ENCODE results near the gene KLHL29. TPM values are rescaled to one million over a fixed set of nuclear protein-coding genes. Genes with fewer than 3 reads are reported as not detected.

The KLHL29 gene
- total RNA-seq, 1 experiment from 2014 or later, result 2.4 TPM

- Histone ChIP-seq H3K4me1 (ENCODE audit: insufficient read depth, low read length) (no peaks in the 10 kb centered on the region), H3K56ac (ENCODE audit: insufficient read length, low read depth, low read length) (no peak overlapping the region), H3K18ac (ENCODE audit: insufficient read length, low read depth, low read length) (no peak overlapping the region), H2BK120ac (ENCODE audit: low read depth, low read length, poor library complexity, severe bottlenecking) (no peak overlapping the region), H3T11ph (ENCODE audit: low read length) (no peak overlapping the region), H3K4ac (ENCODE audit: low read depth, low read length) (no peak overlapping the region), H2BK12ac (ENCODE audit: insufficient read length, low read depth, low read length) (no peak overlapping the region), H3K27me3 (ENCODE audit: insufficient read depth, low read length) (no peaks in the 10 kb centered on the region), H3K79me2 (ENCODE audit: insufficient read depth, low read length) (no peaks in the 10 kb centered on the region), H2BK20ac (ENCODE audit: low read depth, low read length, poor library complexity, severe bottlenecking) (no peak overlapping the region), H2BK5ac (ENCODE audit: insufficient read length, low read length) (no peak overlapping the region), H3K79me1 (ENCODE audit: insufficient read depth, low read depth, low read length, poor library complexity, severe bottlenecking) (no peaks in the 10 kb centered on the region), H2BK15ac (ENCODE audit: low read depth, low read length) (no peak overlapping the region), H3K23me2 (ENCODE audit: insufficient read length, low read depth, low read length, poor library complexity, severe bottlenecking) (no peaks in the 10 kb centered on the region), H3K14ac (ENCODE audit: insufficient read depth, low read length) (no peak overlapping the region), H2AFZ (ENCODE audit: low read length) (no peak overlapping the region), H3K9ac (ENCODE audit: extremely low read depth, insufficient read length, low read length) (no peak overlapping the region), H3K9me3 (ENCODE audit: control insufficient read depth, low read depth, low read length) (no peaks in the 10 kb centered on the region), H3K4me2 (ENCODE audit: insufficient read depth, insufficient read length, low read length) (no peak overlapping the region), H4K5ac (ENCODE audit: insufficient read length, low read depth, low read length) (no peak overlapping the region), H4K91ac (ENCODE audit: insufficient read length, low read depth, low read length) (no peak overlapping the region), H4K8ac (replicated peaks; ENCODE audit: insufficient read length, low read depth, low read length) (no peak overlapping the region), H3K23ac (ENCODE audit: insufficient read length, low read depth, low read length) (no peak overlapping the region), H4K20me1 (ENCODE audit: control insufficient read depth, insufficient read depth, insufficient read length) (no peaks in the 10 kb centered on the region), H2AK5ac (ENCODE audit: insufficient read length, low read length) (no peak overlapping the region), H3K27ac (ENCODE audit: insufficient read length, low read depth, low read length) (no peak overlapping the region)
- H3K27me3 Mint-ChIP-seq (ENCODE audit: low read depth), result no peaks in the 10 kb centered on the region; the same call in 1 of the 2 replicates
- TF ChIP-seq CTCF (conservative IDR thresholded peaks at IDR 0.05), result no peak
- H3K36me3 Mint-ChIP-seq (ENCODE audit: insufficient read depth in 1 of 3, low read depth in 3 of 3), result peaks cover 0 to 8% (median 6%) of the 10 kb centered on the region in 3 experiments; a peak in 4 of 7 replicates
- no peak overlapping the region for H3K27ac Mint-ChIP-seq
- no CpG with 5 or more reads among the region's 5 CpGs for WGBS (ENCODE audit: extremely low coverage, insufficient read length, low lambda C conversion rate)
- peaks cover 15 to 16% of the 10 kb centered on the region in 2 experiments for H3K4me1 Mint-ChIP-seq
- DNase-seq, result no peak
- H3K4me3 Mint-ChIP-seq, result no peak overlapping the region
- H3K9me3 Mint-ChIP-seq, result peaks cover 8 to 15% of the 10 kb centered on the region in 2 experiments
These were observed 236.6 kb downstream of the KLHL29 start for GRCh38 chr2:23621616-23622015.
